Calu3 (cell line): ENCODE data around the gene WDFY4. TPM values are rescaled to one million over a fixed set of nuclear protein-coding genes. Genes with fewer than 3 reads are reported as not detected.

Source experiments
- BruUV-seq: library from RNA; stranded (reverse); fragments of 400-500 nt; replicated peaks from 2 replicates; lab custom pipeline; 2021; lab: Mats Ljungman, UMichigan
- CTCF ChIA-PET: fragments of 300-600 bp; sonication (Branson Sonifier 250); formaldehyde crosslinking; loops from one replicate; lab custom pipeline; 2022; ENCODE audit warnings: antibody characterized with exemption; lab: Charles Lee
- DNase-seq: peaks from one replicate; pipeline ENCODE4 v3.0.0; 2022
- H3K27ac Mint-ChIP-seq: one replicate; pipeline ENCODE4 v1.8.0; 2022; ENCODE audit warnings: mixed read lengths; ENCODE audit not compliant: unreplicated experiment
- H3K27me3 Mint-ChIP-seq: one replicate; pipeline ENCODE4 v1.8.0; 2022; ENCODE audit warnings: mixed read lengths; ENCODE audit not compliant: unreplicated experiment
- H3K36me3 Mint-ChIP-seq: one replicate; pipeline ENCODE4 v1.8.0; 2022; ENCODE audit warnings: mild to moderate bottlenecking, moderate library complexity, mixed read lengths; ENCODE audit not compliant: insufficient read depth, unreplicated experiment
- H3K4me1 Mint-ChIP-seq: one replicate; pipeline ENCODE4 v1.8.0; 2022; ENCODE audit warnings: mild to moderate bottlenecking, low read depth, mixed read lengths; ENCODE audit not compliant: unreplicated experiment
- H3K4me3 Mint-ChIP-seq: one replicate; pipeline ENCODE4 v1.8.0; 2022; ENCODE audit warnings: mild to moderate bottlenecking, low read depth, moderate library complexity, mixed read lengths; ENCODE audit not compliant: unreplicated experiment
- H3K9me3 Mint-ChIP-seq: one replicate; pipeline ENCODE4 v1.8.0; 2022; ENCODE audit warnings: low read depth, mixed read lengths; ENCODE audit not compliant: unreplicated experiment
- intact Hi-C: fragments of 100-400 bp; cut with micrococcal nuclease; formaldehyde crosslinking; loops from one replicate; pipeline ENCODE4 v1.10.0; 2022; ENCODE audit not compliant: unreplicated experiment
- total RNA-seq: library from RNA; stranded (reverse); gene quantifications from 2 replicates; pipeline ENCODE4 v1.2.3, GENCODE V29; 2022
- TF ChIP-seq, protein P1 (sequence below): fragments of 200-600 bp; IDR thresholded peaks from one replicate; pipeline ENCODE4 v1.8.0; 2022; ENCODE audit warnings: antibody characterized with exemption; ENCODE audit not compliant: unreplicated experiment

WDFY4 gene
- total RNA-seq, 1 experiment from 2014 or later, result not detected

DNA sequence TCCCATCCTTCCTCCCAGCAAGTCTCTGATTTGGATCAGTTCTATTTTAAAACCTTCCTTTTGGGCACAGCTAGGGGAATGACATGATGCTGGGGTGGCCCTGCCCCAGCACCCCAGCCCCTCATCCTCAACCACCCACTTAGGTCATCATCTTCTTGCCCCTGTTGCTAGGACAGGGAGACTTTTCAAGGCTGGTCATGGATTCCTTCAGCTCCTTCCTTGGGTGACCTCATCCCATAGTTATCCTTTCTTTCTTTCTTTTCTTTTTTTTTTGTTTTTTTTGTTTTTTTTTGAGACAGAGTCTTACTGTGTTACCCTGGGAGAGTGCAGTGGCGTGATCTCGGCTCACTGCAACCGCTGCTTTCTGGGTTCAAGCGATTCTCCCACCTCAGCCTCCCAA is 127.2 kb downstream of the WDFY4 start:
- Mint-ChIP-seq H3K36me3 (no peaks in the 10 kb centered on the region), H3K27me3 (peaks cover 65% of the 10 kb centered on the region), H3K9me3 (no peaks in the 10 kb centered on the region), H3K4me3 (no peak overlapping the region), H3K27ac (no peak overlapping the region), H3K4me1 (no peaks in the 10 kb centered on the region)
- intact Hi-C loops, result no loop called here
- TF ChIP-seq, protein P1, sequence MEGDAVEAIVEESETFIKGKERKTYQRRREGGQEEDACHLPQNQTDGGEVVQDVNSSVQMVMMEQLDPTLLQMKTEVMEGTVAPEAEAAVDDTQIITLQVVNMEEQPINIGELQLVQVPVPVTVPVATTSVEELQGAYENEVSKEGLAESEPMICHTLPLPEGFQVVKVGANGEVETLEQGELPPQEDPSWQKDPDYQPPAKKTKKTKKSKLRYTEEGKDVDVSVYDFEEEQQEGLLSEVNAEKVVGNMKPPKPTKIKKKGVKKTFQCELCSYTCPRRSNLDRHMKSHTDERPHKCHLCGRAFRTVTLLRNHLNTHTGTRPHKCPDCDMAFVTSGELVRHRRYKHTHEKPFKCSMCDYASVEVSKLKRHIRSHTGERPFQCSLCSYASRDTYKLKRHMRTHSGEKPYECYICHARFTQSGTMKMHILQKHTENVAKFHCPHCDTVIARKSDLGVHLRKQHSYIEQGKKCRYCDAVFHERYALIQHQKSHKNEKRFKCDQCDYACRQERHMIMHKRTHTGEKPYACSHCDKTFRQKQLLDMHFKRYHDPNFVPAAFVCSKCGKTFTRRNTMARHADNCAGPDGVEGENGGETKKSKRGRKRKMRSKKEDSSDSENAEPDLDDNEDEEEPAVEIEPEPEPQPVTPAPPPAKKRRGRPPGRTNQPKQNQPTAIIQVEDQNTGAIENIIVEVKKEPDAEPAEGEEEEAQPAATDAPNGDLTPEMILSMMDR, result no peak
- no TSS peak for BruUV-seq
- CTCF ChIA-PET, result interaction anchor here (0.6 kb wide), 2 partner anchors 19 to 156 kb away, joined by 3 to 4 read pairs; no protein-coding TSS in a partner anchor
- DNase-seq, result no peak

DNA sequence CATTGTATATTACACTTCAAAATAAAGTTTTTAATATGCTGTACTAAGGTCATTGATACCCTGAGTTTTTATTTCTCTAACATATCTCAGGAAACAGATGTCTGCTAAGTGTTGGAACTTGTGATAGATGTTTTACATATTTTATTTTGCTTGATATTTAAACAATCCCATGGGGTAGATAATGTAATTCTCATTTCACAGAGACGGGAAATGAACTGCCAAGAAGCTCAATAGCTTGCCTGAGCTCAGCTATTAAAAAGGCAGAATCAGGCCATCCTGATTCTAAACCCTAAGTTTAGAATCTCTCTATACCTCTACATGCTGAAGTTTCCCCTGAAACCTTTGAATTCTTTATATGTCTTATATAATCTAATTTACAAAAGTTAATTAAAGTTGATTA is 128.6 kb downstream of the WDFY4 start:
- Mint-ChIP-seq H3K36me3 (no peaks in the 10 kb centered on the region), H3K4me1 (no peaks in the 10 kb centered on the region), H3K27ac (no peak overlapping the region), H3K27me3 (peaks cover 67% of the 10 kb centered on the region), H3K9me3 (no peaks in the 10 kb centered on the region), H3K4me3 (no peak overlapping the region)
- DNase-seq, result no peak
- intact Hi-C loops, result no loop called here
- BruUV-seq, result no TSS peak
- CTCF ChIA-PET, result no interaction called here
- TF ChIP-seq, protein P1, result no peak

DNA sequence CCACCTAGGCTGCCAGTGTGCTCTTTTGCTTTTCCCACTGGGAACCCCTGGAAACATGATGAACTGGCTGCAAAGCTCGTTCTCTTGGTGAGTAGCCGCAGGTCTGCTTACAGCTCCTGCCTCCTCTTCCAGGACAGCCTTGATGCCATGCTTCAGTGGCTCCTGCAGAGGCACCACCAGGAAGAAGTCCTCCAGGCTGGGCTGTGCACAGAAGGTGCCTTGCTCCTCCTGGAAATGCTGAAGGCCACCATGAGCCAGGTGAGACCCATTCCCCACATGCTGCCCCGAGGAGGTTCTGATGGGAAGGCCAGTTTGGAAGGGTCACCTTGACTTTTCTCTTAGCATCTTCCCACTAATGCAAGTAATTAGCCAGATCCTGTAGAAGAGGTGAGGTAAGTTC is 129.2 kb downstream of the WDFY4 start:
- no peaks in the 10 kb centered on the region for H3K4me1 Mint-ChIP-seq
- H3K27ac Mint-ChIP-seq, result no peak overlapping the region
- BruUV-seq, result no TSS peak
- H3K27me3 Mint-ChIP-seq, result peaks cover 67% of the 10 kb centered on the region
- TF ChIP-seq, protein P1, result no peak
- intact Hi-C loops, result no loop called here
- DNase-seq, result no peak
- H3K9me3 Mint-ChIP-seq, result no peaks in the 10 kb centered on the region
- H3K36me3 Mint-ChIP-seq, result no peaks in the 10 kb centered on the region
- no peak overlapping the region for H3K4me3 Mint-ChIP-seq
- CTCF ChIA-PET, result no interaction called here

DNA sequence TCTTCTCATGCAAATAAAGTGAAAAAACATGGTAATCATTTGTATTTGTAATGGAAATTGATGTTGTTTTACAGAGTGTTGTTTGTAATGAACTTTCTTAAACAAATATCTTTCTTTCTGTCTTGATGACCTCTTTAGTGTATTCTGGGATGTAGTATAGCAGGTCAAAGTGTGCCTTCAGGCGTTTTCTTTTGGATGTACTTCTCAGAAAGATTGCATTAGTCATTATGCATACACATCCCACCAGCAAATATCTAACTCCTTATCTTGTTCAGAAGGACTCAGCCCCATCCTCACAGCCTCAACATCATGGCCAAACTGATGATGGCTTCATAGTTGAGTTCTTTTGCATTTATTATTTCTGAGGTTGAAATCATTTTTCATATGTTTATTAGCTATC is 130.3 kb downstream of the WDFY4 start:
- H3K27ac Mint-ChIP-seq, result no peak overlapping the region
- H3K36me3 Mint-ChIP-seq, result no peaks in the 10 kb centered on the region
- no peak overlapping the region for H3K4me3 Mint-ChIP-seq
- peaks cover 70% of the 10 kb centered on the region for H3K27me3 Mint-ChIP-seq
- CTCF ChIA-PET, result no interaction called here
- TF ChIP-seq, protein P1, result no peak
- no peaks in the 10 kb centered on the region for H3K9me3 Mint-ChIP-seq
- DNase-seq, result no peak
- BruUV-seq, result no TSS peak
- intact Hi-C loops, result no loop called here
- no peaks in the 10 kb centered on the region for H3K4me1 Mint-ChIP-seq
